ENCODE measurements around the gene NCKAP5.

- TF ChIP-seq CTCF (IDR thresholded peaks at IDR 0.05; ENCODE audit: low read depth, low read length, missing input control), result no peak
- no peak for TF ChIP-seq GABPA (IDR thresholded peaks at IDR 0.05 in 1 of 2, conservative IDR thresholded peaks at IDR 0.05 in 1 of 2)
- no peak for TF ChIP-seq RAD21 (IDR thresholded peaks at IDR 0.05)
- no peak for TF ChIP-seq YY1 (IDR thresholded peaks at IDR 0.05)
- TF ChIP-seq FOXA2 (IDR thresholded peaks at IDR 0.05), result no peak
- TF ChIP-seq REST (IDR thresholded peaks at IDR 0.05), result no peak
- no peak for TF ChIP-seq SP1 (IDR thresholded peaks at IDR 0.05)
- no peak for TF ChIP-seq EGR1 (IDR thresholded peaks at IDR 0.05; ENCODE audit: low read depth in 2 of 2)
- no peak for TF ChIP-seq ATF3 (IDR thresholded peaks at IDR 0.05)
- no peak for TF ChIP-seq FOXA1 (IDR thresholded peaks at IDR 0.05)
- TF ChIP-seq MAX (IDR thresholded peaks at IDR 0.05), result no peak
These were observed 50.4 kb downstream of the NCKAP5 start for GRCh38 chr2:133517876-133518275.
